ENCODE data around the gene ITPRID1. TPM values are rescaled to one million over a fixed set of nuclear protein-coding genes. Genes with fewer than 3 reads are reported as not detected.

ITPRID1 gene
- total RNA-seq, 1 experiment from 2014 or later = 1.2 TPM

DNA sequence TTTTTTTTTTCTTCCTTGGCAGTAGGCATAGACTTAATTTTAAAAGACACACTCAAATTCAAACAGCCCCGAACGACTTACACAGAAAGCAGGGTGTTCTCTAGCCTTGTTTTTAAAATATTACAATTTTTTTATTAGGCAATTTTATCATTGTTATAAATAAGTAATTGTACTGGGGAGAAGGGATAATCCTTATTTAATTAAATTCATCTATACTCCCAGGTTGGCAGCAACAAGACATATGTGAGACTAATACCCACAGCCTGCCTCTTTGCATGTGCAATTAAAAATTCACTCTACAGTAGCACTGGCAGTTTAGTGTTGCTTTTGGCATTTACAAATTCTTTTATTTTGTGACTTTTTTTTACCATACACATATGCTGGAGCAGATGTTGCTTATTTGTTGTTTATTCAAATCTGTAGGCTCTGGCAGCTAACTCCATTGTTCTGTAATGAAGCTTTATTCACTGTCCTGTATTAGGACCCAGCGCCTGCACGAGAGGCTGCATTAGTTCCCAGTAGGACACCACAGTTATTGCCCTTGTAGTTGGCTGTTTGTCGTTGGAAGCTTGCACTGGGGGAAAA is 88.2 kb downstream of the ITPRID1 start:
- H2AFZ ChIP-seq (ENCODE audit: low read length) = no peak overlapping the region
- TF ChIP-seq, protein P1, sequence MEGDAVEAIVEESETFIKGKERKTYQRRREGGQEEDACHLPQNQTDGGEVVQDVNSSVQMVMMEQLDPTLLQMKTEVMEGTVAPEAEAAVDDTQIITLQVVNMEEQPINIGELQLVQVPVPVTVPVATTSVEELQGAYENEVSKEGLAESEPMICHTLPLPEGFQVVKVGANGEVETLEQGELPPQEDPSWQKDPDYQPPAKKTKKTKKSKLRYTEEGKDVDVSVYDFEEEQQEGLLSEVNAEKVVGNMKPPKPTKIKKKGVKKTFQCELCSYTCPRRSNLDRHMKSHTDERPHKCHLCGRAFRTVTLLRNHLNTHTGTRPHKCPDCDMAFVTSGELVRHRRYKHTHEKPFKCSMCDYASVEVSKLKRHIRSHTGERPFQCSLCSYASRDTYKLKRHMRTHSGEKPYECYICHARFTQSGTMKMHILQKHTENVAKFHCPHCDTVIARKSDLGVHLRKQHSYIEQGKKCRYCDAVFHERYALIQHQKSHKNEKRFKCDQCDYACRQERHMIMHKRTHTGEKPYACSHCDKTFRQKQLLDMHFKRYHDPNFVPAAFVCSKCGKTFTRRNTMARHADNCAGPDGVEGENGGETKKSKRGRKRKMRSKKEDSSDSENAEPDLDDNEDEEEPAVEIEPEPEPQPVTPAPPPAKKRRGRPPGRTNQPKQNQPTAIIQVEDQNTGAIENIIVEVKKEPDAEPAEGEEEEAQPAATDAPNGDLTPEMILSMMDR (conservative IDR thresholded peaks at IDR 0.05) = no peak

More for the DNA sequence above, 88.2 kb downstream of the ITPRID1 start:
- Histone ChIP-seq H3K27me3 (ENCODE audit: insufficient read depth, low read length) (no peaks in the 10 kb centered on the region), H3K14ac (ENCODE audit: insufficient read depth, low read length) (peak overlapping the region; percentile 47; the same call in 1 of the 2 replicates), H2BK12ac (ENCODE audit: insufficient read length, low read depth, low read length) (no peak overlapping the region), H3K4me2 (ENCODE audit: insufficient read depth, insufficient read length, low read length) (no peak overlapping the region), H3K4ac (ENCODE audit: low read depth, low read length) (no peak overlapping the region), H3K79me1 (ENCODE audit: insufficient read depth, low read depth, low read length, poor library complexity, severe bottlenecking) (no peaks in the 10 kb centered on the region), H2BK120ac (ENCODE audit: low read depth, low read length, poor library complexity, severe bottlenecking) (no peak overlapping the region), H3K27ac (ENCODE audit: insufficient read length, low read depth, low read length) (no peak overlapping the region), H3K9me3 (ENCODE audit: control insufficient read depth, low read depth, low read length) (no peaks in the 10 kb centered on the region), H4K5ac (ENCODE audit: insufficient read length, low read depth, low read length) (no peak overlapping the region), H4K20me1 (ENCODE audit: control insufficient read depth, insufficient read depth, insufficient read length) (no peaks in the 10 kb centered on the region), H4K8ac (replicated peaks; ENCODE audit: insufficient read length, low read depth, low read length) (no peak overlapping the region), H4K91ac (ENCODE audit: insufficient read length, low read depth, low read length) (no peak overlapping the region), H2BK20ac (ENCODE audit: low read depth, low read length, poor library complexity, severe bottlenecking) (no peak overlapping the region), H2AK5ac (ENCODE audit: insufficient read length, low read length) (no peak overlapping the region), H3K4me1 (ENCODE audit: insufficient read depth, low read length) (no peaks in the 10 kb centered on the region; the same call in 1 of the 2 replicates), H3K56ac (ENCODE audit: insufficient read length, low read depth, low read length) (no peak overlapping the region), H2BK15ac (ENCODE audit: low read depth, low read length) (no peak overlapping the region), H3K18ac (ENCODE audit: insufficient read length, low read depth, low read length) (no peak overlapping the region), H3K23me2 (ENCODE audit: insufficient read length, low read depth, low read length, poor library complexity, severe bottlenecking) (no peaks in the 10 kb centered on the region), H3T11ph (ENCODE audit: low read length) (no peak overlapping the region), H3K79me2 (ENCODE audit: insufficient read depth, low read length) (no peaks in the 10 kb centered on the region), H2BK5ac (ENCODE audit: insufficient read length, low read length) (no peak overlapping the region), H3K23ac (ENCODE audit: insufficient read length, low read depth, low read length) (no peak overlapping the region), H3K9ac (ENCODE audit: extremely low read depth, insufficient read length, low read length) (no peak overlapping the region)
- H3K4me1 Mint-ChIP-seq = peaks cover 8 to 10% of the 10 kb centered on the region in 2 experiments
- no peak for DNase-seq
- H3K9me3 Mint-ChIP-seq = no peaks in the 10 kb centered on the region
- no peaks in the 10 kb centered on the region for H3K36me3 Mint-ChIP-seq (ENCODE audit: insufficient read depth in 1 of 3, low read depth in 3 of 3)
- no peak overlapping the region for H3K27ac Mint-ChIP-seq
- no peaks in the 10 kb centered on the region; the same call in 1 of the 2 replicates for H3K27me3 Mint-ChIP-seq (ENCODE audit: low read depth)
- no CpG with 5 or more reads among the region's 5 CpGs for WGBS (ENCODE audit: extremely low coverage, insufficient read length, low lambda C conversion rate)
- H3K4me3 Mint-ChIP-seq = no peak overlapping the region
